Activated CD8-positive, alpha-beta memory T cell treated with anti-CD3 and anti-CD28 coated beads, Interleukin-2, amount 10 ng/mL, durations not matched to agents 7 days and 5 days (primary cell): ENCODE measurements around the gene SOCS2. TPM values are rescaled to one million over a fixed set of nuclear protein-coding genes. Genes with fewer than 3 reads are reported as not detected.

ENCODE experiments used
- ATAC-seq: fragments of 150-1000 bp; cut with Tn5 transposase; one replicate; pipeline ENCODE4 v1.10.0; 2021; ENCODE audit warnings: moderate library complexity
- CTCF ChIA-PET: fragments of 350-600 bp; sonication (Branson Sonifier 250); formaldehyde crosslinking; loops from one replicate; lab custom pipeline; 2021; ENCODE audit warnings: antibody characterized with exemption; lab: Charles Lee
- DNase-seq: peaks from one replicate; pipeline ENCODE4 v3.0.0-alpha.2; 2020
- H3K27ac Mint-ChIP-seq: one replicate; pipeline ENCODE4 v1.8.0; 2021; ENCODE audit warnings: mild to moderate bottlenecking, mixed read lengths
- H3K27me3 Mint-ChIP-seq: one replicate; pipeline ENCODE4 v1.8.0; 2021; ENCODE audit warnings: mixed read lengths
- H3K36me3 Mint-ChIP-seq: one replicate; pipeline ENCODE4 v1.8.0; 2021; ENCODE audit warnings: mild to moderate bottlenecking, mixed read lengths
- H3K4me1 Mint-ChIP-seq: one replicate; pipeline ENCODE4 v1.8.0; 2021; ENCODE audit warnings: mixed read lengths
- H3K4me3 Mint-ChIP-seq: one replicate; pipeline ENCODE4 v1.8.0; 2021; ENCODE audit warnings: mild to moderate bottlenecking, moderate library complexity, mixed read lengths
- H3K9me3 Mint-ChIP-seq: one replicate; pipeline ENCODE4 v1.8.0; 2022; ENCODE audit warnings: low read depth, mixed read lengths
- total RNA-seq, 2 experiments: library from RNA; stranded (reverse); gene quantifications; one replicate each; pipeline ENCODE4 v1.2.3, GENCODE V29; 2021

SOCS2 gene
- total RNA-seq, 2 experiments from 2014 or later = 24.6 to 33.9 TPM

DNA sequence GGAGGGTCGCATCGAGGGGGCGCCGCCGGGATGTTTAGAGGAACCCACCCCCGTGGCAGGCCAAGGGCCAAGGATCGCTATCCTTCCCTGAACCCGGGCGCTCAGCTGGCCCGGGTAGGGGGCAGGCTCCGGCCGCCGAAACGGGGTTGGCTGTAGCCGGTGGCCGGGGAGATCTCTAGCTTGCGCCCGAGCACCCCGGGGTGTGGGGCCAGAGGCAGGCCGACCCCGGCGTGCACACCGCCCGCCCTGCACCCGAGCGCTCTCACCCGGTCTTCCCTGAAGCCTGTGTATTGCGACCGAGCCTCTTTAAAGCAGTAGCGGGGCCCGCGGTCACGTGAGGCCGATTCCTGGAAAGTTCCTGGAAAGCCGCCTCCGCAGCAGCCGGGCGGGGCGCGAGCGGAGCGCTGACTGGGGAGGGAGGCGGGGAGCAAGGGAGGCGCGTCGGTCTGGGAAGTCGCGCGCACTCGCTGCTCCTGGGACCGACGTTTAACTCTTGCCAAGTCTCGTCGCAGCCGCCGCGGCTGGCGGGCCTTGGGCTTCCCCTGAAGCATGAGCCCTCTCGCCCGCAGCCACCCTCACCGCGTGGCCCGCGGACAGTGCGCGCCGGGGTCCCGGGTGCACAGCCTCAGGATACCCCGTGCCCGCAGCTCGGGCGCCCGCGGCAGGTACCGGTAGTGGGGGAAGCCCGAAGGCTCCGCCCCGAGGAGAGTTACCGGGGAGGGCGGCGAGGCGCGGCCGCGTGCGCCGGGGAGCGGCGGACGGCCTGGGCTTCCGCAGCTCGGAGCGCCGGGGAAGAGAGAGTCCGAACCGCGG, 1.7 kb upstream of the SOCS2 start:
- CTCF ChIA-PET = interaction anchor here (1.0 to 6.1 kb wide), 9 partner anchors 13 to 531 kb away, joined by 3 to 105 read pairs (median 5); partner anchors contain the start of gene UBE2N
- H3K4me3 Mint-ChIP-seq = peak overlapping the region; percentile 85
- peaks cover 21% of the 10 kb centered on the region for H3K36me3 Mint-ChIP-seq
- DNase-seq (peak; percentile 95), ATAC-seq (peak; percentile 74)
- H3K27ac Mint-ChIP-seq = peak overlapping the region; percentile 81
- H3K27me3 Mint-ChIP-seq = peaks cover 18% of the 10 kb centered on the region
- no peaks in the 10 kb centered on the region for H3K9me3 Mint-ChIP-seq
- peaks cover 27% of the 10 kb centered on the region for H3K4me1 Mint-ChIP-seq

DNA sequence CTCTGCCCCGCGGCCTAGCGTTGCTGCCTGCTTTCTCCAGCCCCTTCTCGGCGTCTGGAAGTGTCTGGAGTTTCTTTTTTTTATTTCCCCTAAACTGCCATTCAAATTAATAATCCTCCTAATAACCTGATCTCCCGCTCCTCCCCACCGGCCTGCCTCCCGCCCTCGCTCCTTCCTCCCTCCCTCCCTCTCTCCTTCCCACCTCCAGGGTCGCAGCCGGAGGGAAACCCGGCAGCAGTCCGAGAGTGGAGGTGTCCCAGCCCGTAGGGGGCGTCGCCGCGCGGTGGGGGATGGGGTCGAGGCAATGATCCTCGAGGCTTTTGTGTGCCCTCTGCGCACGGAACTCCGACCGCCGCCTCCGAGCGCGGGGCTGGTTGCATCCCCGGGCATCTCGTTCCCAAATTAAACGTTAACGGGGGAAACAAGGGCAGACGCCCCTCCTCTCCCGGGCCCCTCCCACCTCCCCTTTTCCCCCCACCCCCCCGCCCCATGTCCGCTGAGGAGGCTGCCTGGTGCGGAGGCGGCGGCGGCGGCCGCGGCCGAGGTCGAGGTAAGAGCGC, 1.0 kb upstream of the SOCS2 start:
- Mint-ChIP-seq H3K4me3 (peak overlapping the region; percentile 85), H3K27ac (peak overlapping the region; percentile 75), H3K27me3 (peaks cover 18% of the 10 kb centered on the region), H3K36me3 (peaks cover 23% of the 10 kb centered on the region), H3K9me3 (no peaks in the 10 kb centered on the region), H3K4me1 (peaks cover 27% of the 10 kb centered on the region)
- ATAC-seq = peak; percentile 14
- DNase-seq = peak; percentile 81
- CTCF ChIA-PET = interaction anchor here (1.0 to 6.1 kb wide), 11 partner anchors 12 to 530 kb away, joined by 3 to 105 read pairs (median 4); partner anchors contain the start of gene UBE2N

DNA sequence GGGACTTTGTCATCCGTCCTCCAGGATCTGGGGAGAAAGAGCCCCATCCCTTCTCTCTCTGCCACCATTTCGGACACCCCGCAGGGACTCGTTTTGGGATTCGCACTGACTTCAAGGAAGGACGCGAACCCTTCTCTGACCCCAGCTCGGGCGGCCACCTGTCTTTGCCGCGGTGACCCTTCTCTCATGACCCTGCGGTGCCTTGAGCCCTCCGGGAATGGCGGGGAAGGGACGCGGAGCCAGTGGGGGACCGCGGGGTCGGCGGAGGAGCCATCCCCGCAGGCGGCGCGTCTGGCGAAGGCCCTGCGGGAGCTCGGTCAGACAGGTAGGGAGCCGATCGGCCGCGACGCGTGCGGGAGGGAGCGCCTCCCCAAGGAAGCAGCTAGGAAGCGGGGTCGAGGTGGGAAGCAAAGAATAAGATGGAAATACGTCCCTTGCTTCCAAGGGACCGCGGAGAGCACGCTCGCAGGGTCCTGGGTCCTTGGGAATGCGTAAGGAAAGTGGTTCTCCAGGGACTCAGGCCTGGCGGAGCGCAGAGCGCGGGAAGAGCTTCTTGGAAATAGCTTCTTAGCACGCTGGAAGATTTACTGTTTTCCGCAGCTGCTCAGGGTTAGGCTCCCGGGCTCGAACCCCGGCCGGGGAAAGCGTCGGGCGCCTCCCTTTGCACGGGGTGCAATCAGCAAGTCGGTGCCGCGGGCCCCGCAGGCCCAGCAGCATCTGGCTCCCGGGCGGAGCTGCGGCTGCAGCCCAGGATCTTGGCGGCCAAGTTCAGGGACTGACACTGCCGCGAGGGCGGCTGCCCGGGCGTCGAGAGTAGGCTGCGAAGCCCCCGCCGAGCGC, 457 bp downstream of the SOCS2 start:
- Mint-ChIP-seq H3K27ac (no peak overlapping the region), H3K4me1 (peaks cover 26% of the 10 kb centered on the region), H3K36me3 (peaks cover 34% of the 10 kb centered on the region), H3K4me3 (peak overlapping the region; percentile 82), H3K27me3 (peaks cover 16% of the 10 kb centered on the region), H3K9me3 (no peaks in the 10 kb centered on the region)
- DNase-seq = no peak
- CTCF ChIA-PET = interaction anchor here (1.0 to 4.1 kb wide), 11 partner anchors 8 to 530 kb away, joined by 3 to 31 read pairs (median 3); no protein-coding TSS in a partner anchor
- no peak for ATAC-seq

DNA sequence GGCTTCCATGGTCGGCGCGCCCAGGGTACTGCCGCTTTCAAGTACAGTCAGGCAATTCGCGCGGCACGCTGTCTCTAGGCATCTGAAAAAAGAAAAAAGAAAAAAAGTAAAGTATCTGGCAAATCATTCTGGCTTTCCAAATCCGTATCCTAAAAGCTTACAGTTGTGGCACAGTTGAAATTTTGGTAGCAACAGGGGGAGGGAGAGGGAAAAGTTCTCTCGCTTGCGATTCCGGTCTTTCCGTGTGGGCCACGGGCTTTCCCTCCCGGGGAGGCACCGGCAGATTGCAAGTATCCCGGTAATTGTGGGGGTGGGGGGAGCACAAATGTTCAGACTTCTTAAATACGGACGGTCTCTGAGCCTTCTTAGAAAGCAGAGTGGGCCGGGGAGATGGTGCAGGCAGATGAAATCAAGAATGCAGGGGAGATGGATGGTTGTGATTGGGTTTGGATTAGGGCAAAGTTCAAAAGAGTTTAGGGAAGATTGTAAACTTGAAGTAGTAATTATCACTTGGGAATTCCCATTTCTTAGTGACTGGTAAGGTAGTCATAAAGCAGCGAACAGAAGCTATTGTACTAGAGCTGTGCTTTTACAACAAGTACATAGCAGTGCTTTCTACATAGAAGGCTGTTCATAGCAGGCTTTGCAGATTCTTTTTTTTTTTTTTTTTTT, 1.2 kb downstream of the SOCS2 start:
- H3K4me3 Mint-ChIP-seq = peak overlapping the region; percentile 40
- DNase-seq = no peak
- H3K27ac Mint-ChIP-seq = no peak overlapping the region

DNA sequence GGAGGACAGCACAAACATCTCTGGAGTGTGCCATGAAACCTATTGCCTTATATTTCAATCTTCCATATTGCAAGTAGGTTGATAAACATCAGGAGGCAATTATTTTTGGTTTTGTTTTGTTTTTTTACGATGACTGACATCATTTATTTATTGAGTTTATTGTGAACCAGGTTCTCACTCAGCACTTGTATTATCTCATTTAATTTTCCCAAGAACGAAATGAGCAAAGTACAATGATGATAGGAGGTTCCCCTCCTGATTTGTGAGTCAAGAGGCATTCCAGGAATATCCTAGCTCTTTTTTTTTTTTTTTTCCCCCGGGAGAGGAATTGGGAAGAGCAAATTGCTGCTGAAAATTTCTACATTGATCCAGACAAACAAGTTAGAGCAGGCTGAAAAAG, 4.7 kb downstream of the SOCS2 start:
- DNase-seq (no peak), ATAC-seq (no peak)
- H3K36me3 Mint-ChIP-seq = peaks cover 62% of the 10 kb centered on the region
- no peak overlapping the region for H3K27ac Mint-ChIP-seq
- H3K4me3 Mint-ChIP-seq = no peak overlapping the region
- H3K4me1 Mint-ChIP-seq = peaks cover 24% of the 10 kb centered on the region
- peaks cover 14% of the 10 kb centered on the region for H3K27me3 Mint-ChIP-seq
- CTCF ChIA-PET = interaction anchor here (0.8 to 1.4 kb wide), 2 partner anchors 125 to 525 kb away, joined by 3 to 4 read pairs; no protein-coding TSS in a partner anchor
- no peaks in the 10 kb centered on the region for H3K9me3 Mint-ChIP-seq

More for the DNA sequence above, 1.2 kb downstream of the SOCS2 start:
- H3K36me3 Mint-ChIP-seq = peaks cover 38% of the 10 kb centered on the region
- H3K9me3 Mint-ChIP-seq = no peaks in the 10 kb centered on the region
- no peak for ATAC-seq
- CTCF ChIA-PET = interaction anchor here (0.7 to 4.1 kb wide), 7 partner anchors 8 to 1781 kb away, joined by 3 to 31 read pairs (median 4); no protein-coding TSS in a partner anchor
- peaks cover 15% of the 10 kb centered on the region for H3K27me3 Mint-ChIP-seq
- peaks cover 23% of the 10 kb centered on the region for H3K4me1 Mint-ChIP-seq

DNA sequence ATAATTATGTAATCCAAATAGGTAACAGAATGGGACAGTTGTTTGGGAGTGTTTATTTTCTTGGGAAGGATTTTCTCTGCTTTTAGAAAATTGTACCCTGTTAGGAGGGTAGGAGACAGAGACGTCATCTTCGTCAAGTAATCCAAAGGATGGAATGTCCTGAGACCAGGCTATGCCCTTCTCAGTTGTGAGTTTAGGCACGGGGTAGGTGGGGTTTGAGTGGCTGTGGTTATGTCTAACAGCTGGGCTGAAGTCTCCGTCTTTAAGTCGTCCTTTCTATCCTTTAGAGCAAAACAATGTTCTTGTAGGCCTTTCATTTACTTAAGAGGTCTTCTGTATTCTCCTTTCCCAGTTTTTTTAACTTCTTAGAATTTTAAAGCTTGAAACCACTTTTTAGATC, 5.7 kb downstream of the SOCS2 start:
- ATAC-seq = no peak
- CTCF ChIA-PET = interaction anchor here (1.4 kb wide), 1 partner anchor 524 kb away, joined by 4 read pairs; no protein-coding TSS in a partner anchor
- Mint-ChIP-seq H3K27me3 (peaks cover 7% of the 10 kb centered on the region), H3K4me3 (no peak overlapping the region), H3K27ac (no peak overlapping the region), H3K36me3 (peaks cover 57% of the 10 kb centered on the region), H3K9me3 (no peaks in the 10 kb centered on the region), H3K4me1 (peaks cover 15% of the 10 kb centered on the region)
- no peak for DNase-seq

DNA sequence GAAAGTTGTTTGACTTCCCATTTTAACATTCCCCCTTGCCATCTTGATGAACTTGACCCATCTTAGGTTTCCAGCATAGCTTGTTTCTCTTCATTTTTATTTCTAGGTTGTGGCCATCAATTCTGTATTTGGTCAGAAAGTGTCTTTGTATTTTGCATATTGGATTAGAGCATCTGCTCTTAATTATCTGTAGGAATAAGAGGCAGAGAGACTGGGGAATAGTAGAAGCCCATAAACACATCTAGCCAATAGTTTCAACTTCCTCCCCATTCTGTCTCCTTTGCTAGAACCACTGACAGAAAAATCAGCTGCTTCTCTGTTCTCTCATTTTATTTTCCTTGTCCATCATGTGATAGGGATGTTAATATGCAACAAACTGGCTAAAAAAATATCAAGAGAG, 8.2 kb downstream of the SOCS2 start:
- Mint-ChIP-seq H3K27ac (no peak overlapping the region), H3K9me3 (no peaks in the 10 kb centered on the region), H3K4me1 (peaks cover 6% of the 10 kb centered on the region), H3K27me3 (peaks cover 6% of the 10 kb centered on the region), H3K4me3 (no peak overlapping the region), H3K36me3 (peaks cover 44% of the 10 kb centered on the region)
- DNase-seq (no peak), ATAC-seq (no peak)
- CTCF ChIA-PET = interaction anchor here (1.5 kb wide), 1 partner anchor 7 kb away, joined by 3 read pairs; no protein-coding TSS in a partner anchor

DNA sequence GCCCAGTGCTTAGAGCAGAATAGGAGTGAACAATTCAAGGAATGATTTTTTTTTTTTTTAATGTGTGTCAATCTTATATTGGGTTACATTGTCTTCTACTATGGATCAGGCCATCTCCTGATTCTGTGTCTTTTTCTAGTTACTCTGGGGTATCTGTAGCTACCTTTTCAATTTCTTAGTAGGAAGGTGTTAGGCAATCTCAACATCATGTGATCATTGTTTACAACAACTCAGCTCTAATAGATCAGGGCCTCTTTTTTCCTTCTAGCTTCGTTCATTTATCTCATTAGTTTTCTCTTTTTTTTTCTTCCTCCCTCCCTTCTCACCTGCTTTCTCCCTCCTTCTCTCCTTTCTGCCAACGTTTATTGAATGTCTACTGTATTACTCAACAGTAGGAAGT, 8.9 kb downstream of the SOCS2 start:
- DNase-seq = no peak
- Mint-ChIP-seq H3K4me1 (peaks cover 6% of the 10 kb centered on the region), H3K27me3 (peaks cover 6% of the 10 kb centered on the region), H3K4me3 (no peak overlapping the region), H3K27ac (no peak overlapping the region), H3K36me3 (peaks cover 41% of the 10 kb centered on the region), H3K9me3 (no peaks in the 10 kb centered on the region)
- CTCF ChIA-PET = interaction anchor here (1.5 kb wide), 1 partner anchor 8 kb away, joined by 3 read pairs; no protein-coding TSS in a partner anchor
- no peak for ATAC-seq

DNA sequence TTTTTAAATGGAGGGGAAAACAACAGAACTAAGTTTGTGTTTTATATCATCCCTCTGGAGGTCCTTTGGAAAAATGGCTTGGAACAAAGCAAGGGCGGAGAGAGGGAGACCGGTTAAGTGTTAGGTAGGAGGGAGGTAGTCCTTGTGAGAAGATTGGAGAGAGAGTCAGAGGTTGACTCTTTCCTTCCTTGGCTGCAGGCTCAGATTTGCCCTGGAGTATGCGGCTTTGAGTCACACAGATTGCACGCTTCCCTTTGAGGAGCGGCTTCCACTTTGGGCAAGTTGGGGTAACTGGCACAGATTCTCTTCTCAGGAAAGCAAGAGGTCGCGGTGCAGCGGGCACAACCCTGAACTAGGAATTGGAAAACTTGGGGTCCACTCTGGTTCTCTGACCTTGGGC, 9.9 kb downstream of the SOCS2 start:
- no peak for ATAC-seq
- H3K27ac Mint-ChIP-seq = no peak overlapping the region

DNA sequence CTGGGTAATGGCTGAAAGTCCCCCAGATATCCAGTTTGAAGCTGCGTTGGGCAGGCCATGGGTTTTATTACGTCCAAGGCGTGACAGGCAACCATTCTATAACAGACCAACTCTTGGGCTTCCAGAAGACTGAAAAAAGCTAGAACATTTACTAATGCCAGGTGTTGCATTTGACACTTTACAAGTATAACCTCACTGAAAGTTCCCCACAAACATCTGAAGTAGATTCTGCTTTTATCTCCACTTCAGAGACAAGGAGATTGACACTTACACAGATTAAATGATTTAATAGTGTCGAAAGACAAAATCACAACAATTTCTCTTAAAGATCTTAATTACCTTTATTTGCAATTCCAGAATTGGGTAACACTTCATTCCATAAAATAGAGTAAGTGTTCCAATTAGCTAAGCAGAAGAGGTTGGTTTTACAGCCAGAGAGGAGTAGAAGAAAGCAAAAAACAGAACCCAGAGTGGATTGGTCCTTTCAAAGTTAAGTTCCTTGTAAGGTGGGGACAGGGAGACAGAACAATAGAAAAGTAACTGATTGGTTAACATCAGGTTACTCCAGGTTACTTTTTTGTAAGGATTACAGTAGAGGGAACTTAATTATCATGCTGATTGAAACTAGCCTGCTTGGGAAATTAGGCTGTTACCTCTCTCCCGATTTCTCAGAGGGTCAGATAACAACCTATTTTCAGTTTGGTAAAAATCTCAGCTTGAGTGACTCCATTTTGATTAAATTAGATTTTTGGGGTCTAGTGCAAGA, 11.3 kb downstream of the SOCS2 start:
- H3K9me3 Mint-ChIP-seq = no peaks in the 10 kb centered on the region
- CTCF ChIA-PET = interaction anchor here (1.2 to 2.6 kb wide), 4 partner anchors 12 to 517 kb away, joined by 3 to 5 read pairs (median 4); partner anchors contain the start of gene SOCS2
- no peak overlapping the region for H3K27ac Mint-ChIP-seq
- H3K27me3 Mint-ChIP-seq = peaks cover 6% of the 10 kb centered on the region
- ATAC-seq (no peak), DNase-seq (no peak)
- peaks cover 26% of the 10 kb centered on the region for H3K36me3 Mint-ChIP-seq
- peaks cover 15% of the 10 kb centered on the region for H3K4me1 Mint-ChIP-seq
- H3K4me3 Mint-ChIP-seq = no peak overlapping the region

More for the DNA sequence above, 9.9 kb downstream of the SOCS2 start:
- no peak for DNase-seq
- Mint-ChIP-seq H3K27me3 (peaks cover 6% of the 10 kb centered on the region), H3K4me3 (no peak overlapping the region), H3K4me1 (peaks cover 9% of the 10 kb centered on the region), H3K36me3 (peaks cover 32% of the 10 kb centered on the region), H3K9me3 (no peaks in the 10 kb centered on the region)
- CTCF ChIA-PET = no interaction called here

DNA sequence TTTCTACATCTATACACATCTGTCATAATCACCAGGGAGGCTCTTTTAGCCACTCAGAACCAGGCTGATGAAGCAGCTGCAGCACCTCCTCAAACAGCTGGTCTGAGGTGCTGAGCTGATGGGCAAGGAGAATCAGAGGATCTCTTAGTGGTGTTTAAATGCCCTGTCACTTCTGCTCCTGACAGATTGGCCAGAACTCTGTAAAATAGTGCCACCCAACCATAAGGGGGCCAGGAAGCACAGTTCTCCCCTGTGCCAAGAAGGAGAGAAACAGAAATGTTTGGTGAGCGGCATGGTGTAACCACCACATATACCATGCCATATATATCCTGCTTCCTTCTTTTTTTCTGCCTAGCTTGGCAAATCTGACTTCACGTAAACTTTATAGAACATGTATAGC, 12.8 kb downstream of the SOCS2 start:
- DNase-seq (no peak), ATAC-seq (no peak)
- H3K27me3 Mint-ChIP-seq = peaks cover 12% of the 10 kb centered on the region
- no peak overlapping the region for H3K4me3 Mint-ChIP-seq
- H3K36me3 Mint-ChIP-seq = peaks cover 14% of the 10 kb centered on the region
- H3K4me1 Mint-ChIP-seq = peaks cover 24% of the 10 kb centered on the region
- no peaks in the 10 kb centered on the region for H3K9me3 Mint-ChIP-seq
- CTCF ChIA-PET = interaction anchor here (1.2 to 2.6 kb wide), 2 partner anchors 15 to 516 kb away, joined by 3 to 5 read pairs; no protein-coding TSS in a partner anchor
- H3K27ac Mint-ChIP-seq = no peak overlapping the region

DNA sequence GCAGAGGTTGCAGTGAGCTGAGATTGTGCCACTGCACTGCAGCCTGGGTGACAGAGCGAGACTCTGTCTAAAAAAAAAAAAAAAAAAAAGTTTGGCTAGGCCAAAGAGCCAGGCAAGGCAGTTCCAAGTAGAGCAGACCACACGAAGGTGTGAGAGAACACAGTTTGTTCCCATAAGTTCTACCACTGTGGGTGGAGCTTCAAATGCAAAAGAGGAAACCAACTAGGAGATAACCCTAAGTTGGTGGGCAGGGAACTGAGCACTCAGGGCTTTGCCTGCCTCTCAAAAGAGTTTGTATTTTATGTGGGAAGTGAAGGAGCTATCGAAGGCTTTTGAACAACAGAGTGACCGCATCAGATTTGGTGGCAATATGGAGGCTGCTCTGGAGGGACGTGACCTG, 15.1 kb downstream of the SOCS2 start:
- Mint-ChIP-seq H3K36me3 (peaks cover 3% of the 10 kb centered on the region), H3K9me3 (no peaks in the 10 kb centered on the region), H3K27me3 (peaks cover 27% of the 10 kb centered on the region), H3K27ac (no peak overlapping the region), H3K4me3 (no peak overlapping the region), H3K4me1 (peaks cover 34% of the 10 kb centered on the region)
- ATAC-seq = no peak
- CTCF ChIA-PET = interaction anchor here (1.9 kb wide), 1 partner anchor 514 kb away, joined by 5 read pairs; no protein-coding TSS in a partner anchor
- no peak for DNase-seq
